ENCODE results near the gene ACTR8. TPM values are rescaled to one million over a fixed set of nuclear protein-coding genes. Genes with fewer than 3 reads are reported as not detected.

The ACTR8 gene
- total RNA-seq, 4 donors from 2014 or later, result 12.0 to 22.4 (median 19.2) TPM

- H3K4me3 ChIP-seq (ENCODE audit: low read depth, poor library complexity, severe bottlenecking), result no peak overlapping the region
- WGBS, 2 donors, result 88 to 97% methylated on average over 11 of the region's 11 CpGs
- no peak for DNase-seq (ENCODE audit: low spot score in 2 of 2)
- TF ChIP-seq, protein P1, sequence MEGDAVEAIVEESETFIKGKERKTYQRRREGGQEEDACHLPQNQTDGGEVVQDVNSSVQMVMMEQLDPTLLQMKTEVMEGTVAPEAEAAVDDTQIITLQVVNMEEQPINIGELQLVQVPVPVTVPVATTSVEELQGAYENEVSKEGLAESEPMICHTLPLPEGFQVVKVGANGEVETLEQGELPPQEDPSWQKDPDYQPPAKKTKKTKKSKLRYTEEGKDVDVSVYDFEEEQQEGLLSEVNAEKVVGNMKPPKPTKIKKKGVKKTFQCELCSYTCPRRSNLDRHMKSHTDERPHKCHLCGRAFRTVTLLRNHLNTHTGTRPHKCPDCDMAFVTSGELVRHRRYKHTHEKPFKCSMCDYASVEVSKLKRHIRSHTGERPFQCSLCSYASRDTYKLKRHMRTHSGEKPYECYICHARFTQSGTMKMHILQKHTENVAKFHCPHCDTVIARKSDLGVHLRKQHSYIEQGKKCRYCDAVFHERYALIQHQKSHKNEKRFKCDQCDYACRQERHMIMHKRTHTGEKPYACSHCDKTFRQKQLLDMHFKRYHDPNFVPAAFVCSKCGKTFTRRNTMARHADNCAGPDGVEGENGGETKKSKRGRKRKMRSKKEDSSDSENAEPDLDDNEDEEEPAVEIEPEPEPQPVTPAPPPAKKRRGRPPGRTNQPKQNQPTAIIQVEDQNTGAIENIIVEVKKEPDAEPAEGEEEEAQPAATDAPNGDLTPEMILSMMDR (IDR thresholded peaks at IDR 0.05), result no peak
- no peak for TF ChIP-seq POLR2A (IDR thresholded peaks at IDR 0.05)
- intact Hi-C loops (cut with DNase I; ENCODE audit: low total_unique reads), result no loop called here
Measured at GRCh38 chr3:53884623-53885022, 2.7 kb upstream of the ACTR8 start.

DNA sequence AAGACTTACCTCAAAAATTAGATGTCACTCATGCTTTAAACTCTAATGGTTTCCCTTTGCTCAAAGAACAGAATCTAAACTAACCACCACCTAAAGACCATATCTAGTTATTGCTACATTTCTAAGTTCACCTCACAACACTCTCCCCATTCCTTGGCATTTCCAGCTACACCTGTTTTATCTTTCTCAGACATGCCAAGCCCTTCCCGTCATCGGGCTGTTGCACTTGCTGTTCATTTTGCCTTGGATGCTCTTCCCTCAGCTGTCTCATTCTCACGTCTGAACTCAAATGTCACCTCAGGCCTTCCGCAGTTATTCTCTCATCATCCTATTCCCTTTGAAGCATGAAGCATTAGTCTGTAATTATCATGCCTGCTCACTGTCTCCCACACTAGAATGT is 1.1 kb upstream of the ACTR8 start:
- intact Hi-C loops (cut with DNase I; ENCODE audit: low total_unique reads), result no loop called here
- 83 to 87% methylated on average over 4 of the region's 4 CpGs for WGBS, 2 donors

GRCh38 chr3:53880396-53881345 is 1.3 kb downstream of the ACTR8 start:
- DNase-seq (ENCODE audit: low spot score in 2 of 2), result no peak
- intact Hi-C loops (cut with DNase I; ENCODE audit: low total_unique reads), result no loop called here
- TF ChIP-seq, protein P1 (IDR thresholded peaks at IDR 0.05), result no peak
- TF ChIP-seq POLR2A (IDR thresholded peaks at IDR 0.05), result no peak
- H3K4me3 ChIP-seq (ENCODE audit: low read depth, poor library complexity, severe bottlenecking), result no peak overlapping the region
- 57 to 58% methylated on average over 10 of the region's 10 CpGs for WGBS, 2 donors

More for the DNA sequence above, 1.1 kb upstream of the ACTR8 start:
- no peak overlapping the region for H3K4me3 ChIP-seq (ENCODE audit: low read depth, poor library complexity, severe bottlenecking)
- TF ChIP-seq POLR2A (IDR thresholded peaks at IDR 0.05), result no peak
- TF ChIP-seq, protein P1 (IDR thresholded peaks at IDR 0.05), result no peak
- DNase-seq (ENCODE audit: low spot score in 2 of 2), result no peak

DNA sequence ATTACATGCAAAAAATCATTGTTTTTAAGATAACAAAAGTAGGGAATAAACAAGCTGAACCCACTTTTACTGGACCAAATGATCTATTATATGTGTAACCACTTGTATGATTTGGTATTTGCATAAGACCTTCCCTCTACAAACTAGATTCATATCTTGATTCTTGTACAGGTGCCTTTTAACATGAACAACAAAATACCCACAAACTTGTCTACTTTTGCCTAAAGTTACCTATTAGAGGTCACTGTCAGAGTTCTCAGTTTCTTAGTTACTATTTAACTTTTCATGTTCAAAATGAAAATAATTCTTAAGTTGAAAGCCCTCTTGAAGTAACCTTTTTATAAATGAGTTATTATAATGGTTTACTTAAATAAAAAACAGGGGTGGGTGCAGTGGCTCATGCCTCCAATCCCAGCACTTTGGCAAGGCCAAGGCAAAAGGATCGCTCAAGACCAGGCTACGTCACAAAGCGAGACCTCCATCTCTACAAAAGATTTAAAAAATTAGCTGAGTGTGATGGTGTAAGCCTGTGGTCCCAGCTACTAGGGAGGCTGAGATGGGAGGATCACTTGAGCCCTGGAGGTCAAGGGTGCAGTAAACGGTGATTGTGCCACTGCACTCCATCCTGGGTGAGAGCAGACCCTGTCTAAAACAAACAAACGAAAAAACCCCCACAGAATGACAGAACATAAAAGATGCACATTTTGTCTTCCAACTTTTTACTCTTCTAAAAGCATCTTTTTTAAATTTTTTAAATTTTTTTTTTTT is 16.0 kb downstream of the ACTR8 start:
- WGBS, 2 donors, result 95% methylated on average over 5 of the region's 5 CpGs
- no peak for DNase-seq (ENCODE audit: low spot score in 2 of 2)
- TF ChIP-seq, protein P1 (IDR thresholded peaks at IDR 0.05), result no peak
- no peak for TF ChIP-seq POLR2A (IDR thresholded peaks at IDR 0.05)
- intact Hi-C loops (cut with DNase I; ENCODE audit: low total_unique reads), result no loop called here
- H3K4me3 ChIP-seq (ENCODE audit: low read depth, poor library complexity, severe bottlenecking), result no peak overlapping the region

GRCh38 chr3:53863145-53863544 is 18.8 kb downstream of the ACTR8 start:
- WGBS, 2 donors, result 96 to 100% methylated on average over 1 of the region's 1 CpG
- TF ChIP-seq, protein P1 (IDR thresholded peaks at IDR 0.05), result no peak
- TF ChIP-seq POLR2A (IDR thresholded peaks at IDR 0.05), result no peak
- intact Hi-C loops (cut with DNase I; ENCODE audit: low total_unique reads), result no loop called here
- DNase-seq (ENCODE audit: low spot score in 2 of 2), result no peak
- H3K4me3 ChIP-seq (ENCODE audit: low read depth, poor library complexity, severe bottlenecking), result no peak overlapping the region
